ENCODE results near the gene OR10H1.

Gene OR10H1

DNA sequence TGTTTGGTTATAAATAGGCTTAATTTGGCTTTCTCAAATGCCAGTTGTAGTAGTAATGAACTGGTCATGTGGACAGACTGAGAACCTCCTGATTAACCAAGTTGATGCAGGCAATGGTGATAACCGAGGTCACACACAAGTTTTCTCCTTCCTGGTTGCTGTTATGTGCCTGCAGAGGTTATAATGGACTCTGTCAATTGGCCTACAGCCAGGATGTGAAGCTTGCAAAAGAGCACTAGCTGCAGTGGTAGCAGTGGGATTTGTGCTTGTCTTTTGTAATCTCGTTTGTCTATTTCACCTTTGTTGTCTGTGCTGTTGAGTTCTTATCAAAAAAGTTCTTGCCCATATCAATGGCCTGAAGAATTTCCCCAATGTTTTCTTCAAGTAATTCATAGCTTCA is 57.1 kb downstream of the OR10H1 start:
- no peak for DNase-seq (ENCODE audit: low read depth)
- TF ChIP-seq, protein P1, sequence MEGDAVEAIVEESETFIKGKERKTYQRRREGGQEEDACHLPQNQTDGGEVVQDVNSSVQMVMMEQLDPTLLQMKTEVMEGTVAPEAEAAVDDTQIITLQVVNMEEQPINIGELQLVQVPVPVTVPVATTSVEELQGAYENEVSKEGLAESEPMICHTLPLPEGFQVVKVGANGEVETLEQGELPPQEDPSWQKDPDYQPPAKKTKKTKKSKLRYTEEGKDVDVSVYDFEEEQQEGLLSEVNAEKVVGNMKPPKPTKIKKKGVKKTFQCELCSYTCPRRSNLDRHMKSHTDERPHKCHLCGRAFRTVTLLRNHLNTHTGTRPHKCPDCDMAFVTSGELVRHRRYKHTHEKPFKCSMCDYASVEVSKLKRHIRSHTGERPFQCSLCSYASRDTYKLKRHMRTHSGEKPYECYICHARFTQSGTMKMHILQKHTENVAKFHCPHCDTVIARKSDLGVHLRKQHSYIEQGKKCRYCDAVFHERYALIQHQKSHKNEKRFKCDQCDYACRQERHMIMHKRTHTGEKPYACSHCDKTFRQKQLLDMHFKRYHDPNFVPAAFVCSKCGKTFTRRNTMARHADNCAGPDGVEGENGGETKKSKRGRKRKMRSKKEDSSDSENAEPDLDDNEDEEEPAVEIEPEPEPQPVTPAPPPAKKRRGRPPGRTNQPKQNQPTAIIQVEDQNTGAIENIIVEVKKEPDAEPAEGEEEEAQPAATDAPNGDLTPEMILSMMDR (IDR thresholded peaks at IDR 0.05; ENCODE audit: insufficient read depth, low read depth, low read length, missing control alignments) = no peak
- no peak overlapping the region for H3K4me3 ChIP-seq (ENCODE audit: low read length)
